IPS-11a (cell line): Measurements from ENCODE around the gene KIAA1328.
"Not testable (repeated sequence)": the region's sequence is repeated elsewhere in the genome, so short reads cannot be mapped to it uniquely, and the experiment has no call there.

ENCODE experiments used
- H3K4me3 ChIP-seq: one replicate; pipeline ENCODE4 v1.5.1; 2013; ENCODE audit warnings: low read depth, low read length, control low read depth

KIAA1328 gene

GRCh38 chr18:36828630-36829361, at the start of gene KIAA1328, which contains the start of gene TPGS2:
Gene KIAA1328 (plus strand): TSS chr18:36829127. CDS start chr18:36829139, 12 bp downstream.
Gene TPGS2 (minus strand): TSS chr18:36829002. CDS start chr18:36828767, 235 bp downstream.
- peak within 1 kb of the TSS; percentile 93 for H3K4me3 ChIP-seq

GRCh38 chr18:36780748-36781147, 48.2 kb upstream of the KIAA1328 start:
- H3K4me3 ChIP-seq = no peak overlapping the region

GRCh38 chr18:36782710-36783109, 46.2 kb upstream of the KIAA1328 start:
- H3K4me3 ChIP-seq = no peak overlapping the region

- no peak overlapping the region for H3K4me3 ChIP-seq
These were observed 45.1 kb upstream of the KIAA1328 start for GRCh38 chr18:36783792-36784191.

GRCh38 chr18:36786686-36787085, 42.2 kb upstream of the KIAA1328 start:
- H3K4me3 ChIP-seq = no peak overlapping the region

GRCh38 chr18:36792634-36793283, 36.2 kb upstream of the KIAA1328 start:
- no peak overlapping the region for H3K4me3 ChIP-seq

GRCh38 chr18:36798738-36799473, 30.0 kb upstream of the KIAA1328 start:
- no peak overlapping the region for H3K4me3 ChIP-seq

GRCh38 chr18:36805105-36805504, 23.8 kb upstream of the KIAA1328 start:
- H3K4me3 ChIP-seq = no peak overlapping the region

GRCh38 chr18:36808681-36809080, 20.2 kb upstream of the KIAA1328 start:
- H3K4me3 ChIP-seq = no peak overlapping the region

- H3K4me3 ChIP-seq = no peak overlapping the region
These were observed 19.1 kb upstream of the KIAA1328 start for GRCh38 chr18:36809590-36810381.

- no peak overlapping the region for H3K4me3 ChIP-seq
These were observed 17.5 kb upstream of the KIAA1328 start for GRCh38 chr18:36811430-36811829.

GRCh38 chr18:36811955-36812354, 17.0 kb upstream of the KIAA1328 start:
- H3K4me3 ChIP-seq = no peak overlapping the region

- no peak overlapping the region for H3K4me3 ChIP-seq
These were observed 16.2 kb upstream of the KIAA1328 start for GRCh38 chr18:36812678-36813077.

- H3K4me3 ChIP-seq = no peak overlapping the region
These were observed 15.7 kb upstream of the KIAA1328 start for GRCh38 chr18:36813101-36813775.

- no peak overlapping the region for H3K4me3 ChIP-seq
These were observed 15.1 kb upstream of the KIAA1328 start for GRCh38 chr18:36813824-36814223.

- H3K4me3 ChIP-seq = no peak overlapping the region
These were observed 13.9 kb upstream of the KIAA1328 start for GRCh38 chr18:36814994-36815393.

GRCh38 chr18:36816096-36816495, 12.8 kb upstream of the KIAA1328 start:
- not testable (repeated sequence) for H3K4me3 ChIP-seq

- H3K4me3 ChIP-seq = no peak overlapping the region
These were observed 11.9 kb upstream of the KIAA1328 start for GRCh38 chr18:36817039-36817438.

GRCh38 chr18:36818652-36819051, 10.3 kb upstream of the KIAA1328 start:
- H3K4me3 ChIP-seq = no peak overlapping the region

- H3K4me3 ChIP-seq = no peak overlapping the region
These were observed 9.3 kb upstream of the KIAA1328 start for GRCh38 chr18:36819621-36820020.
